Thyroid gland (tissue), 4 donors: ENCODE results near the gene MAP3K7. TPM values are rescaled to one million over a fixed set of nuclear protein-coding genes. Genes with fewer than 3 reads are reported as not detected.

ENCODE experiments used
- DNase-seq, 2 donors: peaks; one replicate each; pipeline ENCODE4 v3.0.0-alpha.2; 2019
- H3K27ac ChIP-seq, 3 donors: fragments of 200-600 bp; sonication (generic); 1 replicate in 2 of 3; 2 replicates in 1 of 3; pipeline ENCODE4 v1.5.1; 2016 to 2019; ENCODE audit warnings: mild to moderate bottlenecking in 1 of 3, moderate library complexity in 1 of 3
- H3K27me3 ChIP-seq: fragments of 200-600 bp; sonication (generic); one replicate; pipeline ENCODE4 v1.5.1; 2019
- H3K36me3 ChIP-seq, 2 donors: fragments of 200-600 bp; sonication (generic); one replicate each; pipeline ENCODE4 v1.5.1; 2016 to 2019
- H3K4me1 ChIP-seq, 2 donors: fragments of 200-600 bp; sonication (generic); one replicate each; pipeline ENCODE4 v1.5.1; 2017 to 2019
- H3K4me3 ChIP-seq, 3 donors: fragments of 200-600 bp; sonication (generic); replicated peaks in 1 of 3; 1 replicate in 2 of 3; 2 replicates in 1 of 3; pipeline ENCODE4 v1.5.1; 2016; ENCODE audit warnings: mild to moderate bottlenecking in 1 of 3
- H3K9me3 ChIP-seq: fragments of 200-600 bp; sonication (generic); one replicate; pipeline ENCODE4 v1.5.1; 2017
- POLR2A ChIP-seq, 2 donors: fragments of 450-650 bp; IDR thresholded peaks; one replicate each; pipeline ENCODE4 v1.6.1; 2017; ENCODE audit warnings: antibody characterized with exemption in 2 of 2, mild to moderate bottlenecking in 2 of 2, moderate library complexity in 1 of 2
- WGBS, 2 donors: methylation state at CpG; one replicate each; pipeline ENCODE4 v1.1.5; 2017; 5-methylcytosine and 5-hydroxymethylcytosine counted together
- intact Hi-C: fragments of 100-400 bp; cut with DNase I; formaldehyde crosslinking; loops from one replicate; pipeline ENCODE4 v1.15.1; 2023
- total RNA-seq, 4 donors: library from RNA; depleted of rRNA; stranded (reverse); fragments of >200 nt; gene quantifications; one replicate each; pipeline ENCODE4 v1.2.3, GENCODE V29; 2016
- TF ChIP-seq, protein P1 (sequence below), 6 experiments: fragments of 200-600 bp in 3 of 6; fragments of 450-650 bp in 3 of 6; sonication (generic) in 3 of 6; IDR thresholded peaks; one replicate each; pipeline ENCODE4 v1.5.1; 2016 to 2019; ENCODE audit warnings: antibody characterized with exemption in 6 of 6, mild to moderate bottlenecking in 2 of 6, inconsistent platforms in 1 of 6, moderate library complexity in 1 of 6

Gene MAP3K7
- total RNA-seq, 4 donors from 2014 or later = 31.5 to 50.3 (median 33.6) TPM

GRCh38 chr6:90541221-90541620, 45.7 kb downstream of the MAP3K7 start:
- intact Hi-C loops = no loop called here
- Histone ChIP-seq H3K4me3 (no peak overlapping the region), H3K9me3 (no peaks in the 10 kb centered on the region), H3K36me3 (peaks cover 17 to 23% of the 10 kb centered on the region in 2 donors), H3K27me3 (no peaks in the 10 kb centered on the region), H3K27ac (no peak overlapping the region), H3K4me1 (peaks cover 0 to 4% of the 10 kb centered on the region in 2 donors)
- TF ChIP-seq, protein P1, sequence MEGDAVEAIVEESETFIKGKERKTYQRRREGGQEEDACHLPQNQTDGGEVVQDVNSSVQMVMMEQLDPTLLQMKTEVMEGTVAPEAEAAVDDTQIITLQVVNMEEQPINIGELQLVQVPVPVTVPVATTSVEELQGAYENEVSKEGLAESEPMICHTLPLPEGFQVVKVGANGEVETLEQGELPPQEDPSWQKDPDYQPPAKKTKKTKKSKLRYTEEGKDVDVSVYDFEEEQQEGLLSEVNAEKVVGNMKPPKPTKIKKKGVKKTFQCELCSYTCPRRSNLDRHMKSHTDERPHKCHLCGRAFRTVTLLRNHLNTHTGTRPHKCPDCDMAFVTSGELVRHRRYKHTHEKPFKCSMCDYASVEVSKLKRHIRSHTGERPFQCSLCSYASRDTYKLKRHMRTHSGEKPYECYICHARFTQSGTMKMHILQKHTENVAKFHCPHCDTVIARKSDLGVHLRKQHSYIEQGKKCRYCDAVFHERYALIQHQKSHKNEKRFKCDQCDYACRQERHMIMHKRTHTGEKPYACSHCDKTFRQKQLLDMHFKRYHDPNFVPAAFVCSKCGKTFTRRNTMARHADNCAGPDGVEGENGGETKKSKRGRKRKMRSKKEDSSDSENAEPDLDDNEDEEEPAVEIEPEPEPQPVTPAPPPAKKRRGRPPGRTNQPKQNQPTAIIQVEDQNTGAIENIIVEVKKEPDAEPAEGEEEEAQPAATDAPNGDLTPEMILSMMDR (IDR thresholded peaks at IDR 0.05) = no peak
- no peak for TF ChIP-seq POLR2A (IDR thresholded peaks at IDR 0.05)
- 93% methylated on average over 3 of the region's 3 CpGs for WGBS, 2 donors
- no peak for DNase-seq

- Histone ChIP-seq H3K4me3 (no peak overlapping the region), H3K9me3 (no peaks in the 10 kb centered on the region), H3K27me3 (no peaks in the 10 kb centered on the region), H3K4me1 (peaks cover 0 to 4% of the 10 kb centered on the region in 2 donors), H3K36me3 (peaks cover under 1 to 1% of the 10 kb centered on the region in 2 donors), H3K27ac (no peak overlapping the region)
- TF ChIP-seq, protein P1 (IDR thresholded peaks at IDR 0.05) = no peak
- no peak for TF ChIP-seq POLR2A (IDR thresholded peaks at IDR 0.05)
- WGBS, 2 donors = 56% methylated on average over 4 of the region's 4 CpGs
- no peak for DNase-seq
- intact Hi-C loops = no loop called here
Observed at GRCh38 chr6:90538278-90539046, 48.4 kb downstream of the MAP3K7 start.

DNA sequence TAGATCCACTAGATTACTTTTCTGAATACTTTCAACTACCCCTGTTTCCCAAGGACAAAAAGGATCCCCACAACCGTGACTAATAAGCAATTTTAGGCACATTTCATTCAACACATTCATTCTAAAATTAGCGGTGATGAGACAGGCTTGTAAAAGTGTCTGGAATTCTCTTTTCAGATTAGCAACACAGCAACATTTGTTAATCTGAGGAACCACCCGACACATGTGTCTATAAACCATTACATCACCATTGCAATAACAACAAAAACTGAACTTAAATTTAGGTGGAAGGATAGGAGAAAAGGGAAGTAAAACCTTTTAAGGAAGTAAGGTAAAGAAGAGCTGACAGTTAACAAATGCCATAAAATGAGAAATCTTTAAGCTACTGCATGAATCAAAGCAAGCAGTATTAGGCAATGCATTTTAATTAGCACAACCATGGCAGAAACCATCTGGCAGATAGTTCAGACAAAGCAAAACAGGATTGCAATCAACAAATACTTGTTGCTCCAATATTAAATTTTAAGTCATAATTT, 49.1 kb downstream of the MAP3K7 start:
- Histone ChIP-seq H3K36me3 (peaks cover 0 to 6% of the 10 kb centered on the region in 2 donors), H3K27me3 (no peaks in the 10 kb centered on the region), H3K9me3 (no peaks in the 10 kb centered on the region), H3K4me3 (no peak overlapping the region), H3K27ac (no peak overlapping the region), H3K4me1 (peaks cover 0 to 4% of the 10 kb centered on the region in 2 donors)
- intact Hi-C loops = no loop called here
- 86 to 93% methylated on average over 3 of the region's 3 CpGs for WGBS, 2 donors
- TF ChIP-seq POLR2A (IDR thresholded peaks at IDR 0.05) = no peak
- TF ChIP-seq, protein P1 (IDR thresholded peaks at IDR 0.05) = no peak
- DNase-seq = no peak

GRCh38 chr6:90537027-90537426, 49.8 kb downstream of the MAP3K7 start:
- no peak for DNase-seq
- Histone ChIP-seq H3K4me3 (no peak overlapping the region), H3K27me3 (no peaks in the 10 kb centered on the region), H3K36me3 (peaks cover 0 to 6% of the 10 kb centered on the region in 2 donors), H3K9me3 (no peaks in the 10 kb centered on the region), H3K4me1 (peaks cover 0 to 4% of the 10 kb centered on the region in 2 donors), H3K27ac (no peak overlapping the region)
- WGBS, 2 donors = 91 to 92% methylated on average over 4 of the region's 4 CpGs
- intact Hi-C loops = no loop called here
- no peak for TF ChIP-seq POLR2A (IDR thresholded peaks at IDR 0.05)
- TF ChIP-seq, protein P1 (IDR thresholded peaks at IDR 0.05) = no peak

DNA sequence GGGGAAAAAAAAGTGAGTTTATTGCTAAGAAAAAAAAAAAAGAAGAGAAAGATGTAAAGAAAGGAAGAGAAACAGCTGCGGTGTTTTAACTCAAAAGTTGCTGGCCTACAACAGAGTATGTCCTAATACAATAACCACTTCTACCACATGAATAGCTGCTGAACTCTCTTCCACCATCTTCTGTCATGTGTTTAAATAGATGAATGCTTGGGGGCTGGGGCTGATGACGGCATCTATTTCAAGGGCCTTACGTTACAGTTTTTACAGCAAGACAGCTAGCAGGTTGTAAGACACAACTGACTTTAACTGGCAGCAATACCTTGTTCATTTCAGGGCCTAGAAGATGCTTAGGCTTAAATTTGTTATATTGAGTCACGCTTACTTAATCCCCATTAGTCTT, 50.4 kb downstream of the MAP3K7 start:
- Histone ChIP-seq H3K27ac (no peak overlapping the region), H3K4me3 (no peak overlapping the region), H3K27me3 (no peaks in the 10 kb centered on the region), H3K36me3 (peaks cover 0 to 6% of the 10 kb centered on the region in 2 donors), H3K9me3 (no peaks in the 10 kb centered on the region), H3K4me1 (peaks cover 0 to 4% of the 10 kb centered on the region in 2 donors)
- no peak for DNase-seq
- TF ChIP-seq, protein P1 (IDR thresholded peaks at IDR 0.05) = no peak
- no peak for TF ChIP-seq POLR2A (IDR thresholded peaks at IDR 0.05)
- intact Hi-C loops = no loop called here
- WGBS, 2 donors = 93% methylated on average over 4 of the region's 4 CpGs
